Panc1 (cell line): ENCODE results near the gene PDLIM3. TPM values are rescaled to one million over a fixed set of nuclear protein-coding genes. Genes with fewer than 3 reads are reported as not detected.

ENCODE experiments used
- ATAC-seq: fragments of 200-7000 bp; cut with Tn5 transposase; 2 replicates; pipeline ENCODE4 v1.9.1; 2020; ENCODE audit warnings: mild to moderate bottlenecking, moderate library complexity
- BruUV-seq: library from RNA; stranded (reverse); fragments of 400-500 nt; replicated peaks from 2 replicates; lab custom pipeline; 2021; lab: Mats Ljungman, UMichigan
- CTCF ChIA-PET: fragments of 300-600 bp; sonication (Branson Sonifier 250); formaldehyde crosslinking; loops from one replicate; lab custom pipeline; 2022; ENCODE audit warnings: antibody characterized with exemption; lab: Charles Lee
- POLR2A ChIA-PET: fragments of 300-600 bp; sonication (Branson Sonifier 250); formaldehyde crosslinking; loops from one replicate; lab custom pipeline; 2022; ENCODE audit warnings: antibody characterized with exemption; lab: Charles Lee
- DNase-seq: peaks from one replicate; pipeline ENCODE4 v3.0.0-alpha.2; 2010; ENCODE audit warnings: low read depth, low spot score
- H3K27ac ChIP-seq: 2 replicates; pipeline ENCODE4 v1.5.1; 2011; ENCODE audit warnings: mild to moderate bottlenecking, low read length, inconsistent platforms
- H3K27me3 ChIP-seq: fragments of 200-500 bp; sonication (Bioruptor generic); 2 replicates; pipeline ENCODE4 v1.6.0; 2014; ENCODE audit warnings: low read length, inconsistent platforms; ENCODE audit not compliant: control insufficient read depth, insufficient read depth
- H3K36me3 ChIP-seq: fragments of 200-500 bp; sonication (Bioruptor generic); 2 replicates; pipeline ENCODE4 v1.5.1; 2014; ENCODE audit warnings: inconsistent platforms, mild to moderate bottlenecking, low read length, moderate library complexity; ENCODE audit not compliant: control insufficient read depth, insufficient read depth
- H3K4me1 ChIP-seq: 2 replicates; pipeline ENCODE4 v1.5.1; 2011; ENCODE audit warnings: inconsistent platforms, mild to moderate bottlenecking, low read length, moderate library complexity; ENCODE audit not compliant: control insufficient read depth, insufficient read depth
- H3K4me3 ChIP-seq, 2 experiments: 2 replicates each; pipeline ENCODE4 v1.5.1; 2011 to 2012; ENCODE audit warnings: low read depth in 2 of 2, low read length in 2 of 2, mild to moderate bottlenecking in 2 of 2, inconsistent platforms in 1 of 2, moderate library complexity in 1 of 2
- H3K9me3 ChIP-seq: fragments of 200-500 bp; sonication (Bioruptor generic); 2 replicates; pipeline ENCODE4 v1.5.1; 2014; ENCODE audit warnings: low read depth, mild to moderate bottlenecking, inconsistent platforms, low read length, moderate library complexity; ENCODE audit not compliant: control insufficient read depth, insufficient read depth
- POLR2AphosphoS5 ChIP-seq: IDR thresholded peaks from 2 replicates; pipeline ENCODE4 v1.6.1; 2012; ENCODE audit warnings: mild to moderate bottlenecking, low read depth, low read length, moderate library complexity
- SIN3A ChIP-seq: IDR thresholded peaks from 2 replicates; pipeline ENCODE4 v1.6.1; 2012; ENCODE audit warnings: low read depth, mild to moderate bottlenecking, low read length, moderate library complexity, borderline replicate concordance; ENCODE audit not compliant: insufficient read depth
- TCF7L2 ChIP-seq: IDR thresholded peaks from 2 replicates; pipeline ENCODE4 v1.6.1; 2011; ENCODE audit warnings: mild to moderate bottlenecking, low read depth, low read length, inconsistent platforms
- in situ Hi-C: cut with HindIII; loops from 2 replicates; pipeline ENCODE4 v1.10.0; 2016; ENCODE audit warnings: low sequenced_read_pairs, low pct_unique_long_range_greater_than_20kb
- intact Hi-C: fragments of 100-400 bp; cut with micrococcal nuclease; formaldehyde crosslinking; loops from one replicate; pipeline ENCODE4 v1.10.0; 2022; ENCODE audit not compliant: unreplicated experiment
- total RNA-seq: library from RNA; stranded (reverse); gene quantifications from one replicate; pipeline ENCODE4 v1.2.1, GENCODE V29; 2021; ENCODE audit not compliant: unreplicated experiment
- TF ChIP-seq, protein P1 (sequence below), 2 experiments: IDR thresholded peaks; 2 replicates each; pipeline ENCODE4 v1.6.1; 2011 to 2012; ENCODE audit warnings: low read depth in 2 of 2, control low read depth in 1 of 2, low read length in 1 of 2, mild to moderate bottlenecking in 1 of 2, moderate library complexity in 1 of 2; ENCODE audit not compliant: insufficient read depth in 1 of 2
- TF ChIP-seq, protein P2 (sequence below): fragments of 450-650 bp; IDR thresholded peaks from 2 replicates; pipeline ENCODE4 v1.5.1; 2017; ENCODE audit warnings: mild to moderate bottlenecking

Gene PDLIM3
- total RNA-seq, 1 experiment from 2014 or later = 0.10 TPM

DNA sequence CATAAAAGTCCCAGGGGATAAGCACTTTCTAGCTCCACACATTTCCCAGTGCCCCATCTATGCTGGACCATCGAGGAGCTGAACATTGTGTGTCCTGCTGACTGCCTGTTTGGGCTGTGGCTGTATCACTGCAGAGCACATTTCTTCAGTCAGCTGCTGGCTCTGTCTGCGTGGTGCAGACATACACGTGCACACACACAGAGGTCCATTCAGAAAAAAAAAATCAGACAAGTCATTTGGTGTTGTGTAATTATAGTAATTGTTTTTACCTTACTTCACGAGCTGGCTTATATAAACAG is 1.1 kb upstream of the PDLIM3 start:
- Histone ChIP-seq H3K36me3 (no peaks in the 10 kb centered on the region; the same call in 1 of the 2 replicates), H3K27ac (no peak overlapping the region), H3K9me3 (no peaks in the 10 kb centered on the region), H3K27me3 (peaks cover 20% of the 10 kb centered on the region), H3K4me3 (no peak overlapping the region), H3K4me1 (peaks cover 2% of the 10 kb centered on the region; the same call in 1 of the 2 replicates)
- DNase-seq (no peak), ATAC-seq (peak; percentile 42; the same call in 1 of the 2 replicates)
- ChIA-PET CTCF (no interaction called here), POLR2A (no interaction called here)
- in situ Hi-C loops (no loop called here), intact Hi-C loops (no loop called here)
- TF ChIP-seq, protein P1, sequence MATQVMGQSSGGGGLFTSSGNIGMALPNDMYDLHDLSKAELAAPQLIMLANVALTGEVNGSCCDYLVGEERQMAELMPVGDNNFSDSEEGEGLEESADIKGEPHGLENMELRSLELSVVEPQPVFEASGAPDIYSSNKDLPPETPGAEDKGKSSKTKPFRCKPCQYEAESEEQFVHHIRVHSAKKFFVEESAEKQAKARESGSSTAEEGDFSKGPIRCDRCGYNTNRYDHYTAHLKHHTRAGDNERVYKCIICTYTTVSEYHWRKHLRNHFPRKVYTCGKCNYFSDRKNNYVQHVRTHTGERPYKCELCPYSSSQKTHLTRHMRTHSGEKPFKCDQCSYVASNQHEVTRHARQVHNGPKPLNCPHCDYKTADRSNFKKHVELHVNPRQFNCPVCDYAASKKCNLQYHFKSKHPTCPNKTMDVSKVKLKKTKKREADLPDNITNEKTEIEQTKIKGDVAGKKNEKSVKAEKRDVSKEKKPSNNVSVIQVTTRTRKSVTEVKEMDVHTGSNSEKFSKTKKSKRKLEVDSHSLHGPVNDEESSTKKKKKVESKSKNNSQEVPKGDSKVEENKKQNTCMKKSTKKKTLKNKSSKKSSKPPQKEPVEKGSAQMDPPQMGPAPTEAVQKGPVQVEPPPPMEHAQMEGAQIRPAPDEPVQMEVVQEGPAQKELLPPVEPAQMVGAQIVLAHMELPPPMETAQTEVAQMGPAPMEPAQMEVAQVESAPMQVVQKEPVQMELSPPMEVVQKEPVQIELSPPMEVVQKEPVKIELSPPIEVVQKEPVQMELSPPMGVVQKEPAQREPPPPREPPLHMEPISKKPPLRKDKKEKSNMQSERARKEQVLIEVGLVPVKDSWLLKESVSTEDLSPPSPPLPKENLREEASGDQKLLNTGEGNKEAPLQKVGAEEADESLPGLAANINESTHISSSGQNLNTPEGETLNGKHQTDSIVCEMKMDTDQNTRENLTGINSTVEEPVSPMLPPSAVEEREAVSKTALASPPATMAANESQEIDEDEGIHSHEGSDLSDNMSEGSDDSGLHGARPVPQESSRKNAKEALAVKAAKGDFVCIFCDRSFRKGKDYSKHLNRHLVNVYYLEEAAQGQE (IDR thresholded peaks at IDR 0.05; ENCODE audit: insufficient read depth in 1 of 2, low read depth in 2 of 2, low read length in 1 of 2) = no peak
- TF ChIP-seq SIN3A (no peak), POLR2AphosphoS5 (no peak), TCF7L2 (no peak)
- TF ChIP-seq, protein P2, sequence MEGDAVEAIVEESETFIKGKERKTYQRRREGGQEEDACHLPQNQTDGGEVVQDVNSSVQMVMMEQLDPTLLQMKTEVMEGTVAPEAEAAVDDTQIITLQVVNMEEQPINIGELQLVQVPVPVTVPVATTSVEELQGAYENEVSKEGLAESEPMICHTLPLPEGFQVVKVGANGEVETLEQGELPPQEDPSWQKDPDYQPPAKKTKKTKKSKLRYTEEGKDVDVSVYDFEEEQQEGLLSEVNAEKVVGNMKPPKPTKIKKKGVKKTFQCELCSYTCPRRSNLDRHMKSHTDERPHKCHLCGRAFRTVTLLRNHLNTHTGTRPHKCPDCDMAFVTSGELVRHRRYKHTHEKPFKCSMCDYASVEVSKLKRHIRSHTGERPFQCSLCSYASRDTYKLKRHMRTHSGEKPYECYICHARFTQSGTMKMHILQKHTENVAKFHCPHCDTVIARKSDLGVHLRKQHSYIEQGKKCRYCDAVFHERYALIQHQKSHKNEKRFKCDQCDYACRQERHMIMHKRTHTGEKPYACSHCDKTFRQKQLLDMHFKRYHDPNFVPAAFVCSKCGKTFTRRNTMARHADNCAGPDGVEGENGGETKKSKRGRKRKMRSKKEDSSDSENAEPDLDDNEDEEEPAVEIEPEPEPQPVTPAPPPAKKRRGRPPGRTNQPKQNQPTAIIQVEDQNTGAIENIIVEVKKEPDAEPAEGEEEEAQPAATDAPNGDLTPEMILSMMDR = no peak
- BruUV-seq = no TSS peak

DNA sequence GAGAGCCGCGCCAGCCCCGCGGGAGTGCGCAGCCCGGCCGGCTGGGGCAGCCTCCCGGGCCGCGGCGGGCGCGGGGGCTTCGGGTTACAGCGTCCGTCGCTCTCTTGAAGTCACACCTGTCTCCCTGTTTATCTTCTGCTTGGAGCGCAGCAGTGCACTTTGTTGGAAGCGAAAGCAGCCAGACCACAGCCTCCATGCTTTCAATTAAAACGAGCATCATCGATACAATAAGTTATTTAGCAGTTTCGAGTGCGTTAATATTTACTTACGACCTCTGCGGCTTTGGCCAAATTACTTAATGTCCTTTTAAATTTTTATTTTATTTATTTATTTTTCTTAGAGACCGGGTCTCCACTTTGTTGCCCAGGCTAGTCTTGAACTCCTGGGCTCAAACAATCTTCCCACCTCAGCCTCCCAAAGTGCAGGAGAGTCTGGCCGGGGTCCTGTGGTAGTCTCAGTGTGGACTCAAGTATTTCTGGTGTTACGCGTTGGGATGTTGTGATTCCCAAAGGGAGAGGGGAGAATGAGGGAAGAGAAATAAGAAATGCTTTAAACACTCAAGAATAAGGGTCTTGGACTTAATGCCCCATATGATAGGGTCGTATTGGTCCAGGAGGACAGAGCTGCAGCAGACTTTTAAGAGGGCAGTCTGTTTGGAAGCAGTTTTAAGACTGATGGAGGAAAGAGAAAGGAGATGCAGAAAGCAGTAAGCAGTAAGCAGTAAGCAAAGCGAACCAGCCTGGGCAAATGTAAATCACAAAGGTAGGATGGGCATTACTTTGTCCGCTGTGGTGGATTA is 504 bp upstream of the PDLIM3 start:
- Histone ChIP-seq H3K4me3 (peak overlapping the region; percentile 4 to 32; a peak in 2 of 4 replicates), H3K36me3 (no peaks in the 10 kb centered on the region; the same call in 1 of the 2 replicates), H3K4me1 (peaks cover 2% of the 10 kb centered on the region; the same call in 1 of the 2 replicates), H3K27ac (no peak overlapping the region), H3K9me3 (no peaks in the 10 kb centered on the region), H3K27me3 (peaks cover 20% of the 10 kb centered on the region)
- intact Hi-C loops = no loop called here
- no peak for ATAC-seq
- in situ Hi-C loops = no loop called here
- no peak for DNase-seq
- ChIA-PET CTCF (no interaction called here), POLR2A (no interaction called here)
- TF ChIP-seq TCF7L2 = no peak
- TF ChIP-seq, protein P1 (IDR thresholded peaks at IDR 0.05; ENCODE audit: insufficient read depth in 1 of 2, low read depth in 2 of 2, low read length in 1 of 2) = no peak
- no peak for TF ChIP-seq POLR2AphosphoS5
- TF ChIP-seq, protein P2 = no peak
- no peak for TF ChIP-seq SIN3A
- no TSS peak for BruUV-seq
